Neural progenitor cell (in vitro differentiated cells): ENCODE results near the gene RCAN3. TPM values are rescaled to one million over a fixed set of nuclear protein-coding genes. Genes with fewer than 3 reads are reported as not detected.
"Not testable (repeated sequence)": the region's sequence is repeated elsewhere in the genome, so short reads cannot be mapped to it uniquely, and the experiment has no call there.

Experiments used
- DNase-seq: peaks from one replicate; pipeline ENCODE4 v3.0.0-alpha.2; 2016; ENCODE audit warnings: low spot score
- H2AFZ ChIP-seq: fragments of 200-600 bp; sonication (generic); replicated peaks from 2 replicates; pipeline ENCODE4 v1.6.1; 2016; ENCODE audit warnings: antibody characterized with exemption
- H3F3A ChIP-seq: fragments of 200-600 bp; sonication (generic); 2 replicates; pipeline ENCODE4 v1.6.1; 2016; ENCODE audit warnings: antibody characterized with exemption, low read depth
- H3K27ac ChIP-seq: fragments of 200-600 bp; sonication (generic); 2 replicates; pipeline ENCODE4 v1.5.1; 2016; ENCODE audit warnings: mild to moderate bottlenecking
- H3K27me3 ChIP-seq: fragments of 200-600 bp; sonication (generic); 2 replicates; pipeline ENCODE4 v1.6.1; 2016; ENCODE audit warnings: mild to moderate bottlenecking, moderate library complexity
- H3K36me3 ChIP-seq: fragments of 200-600 bp; sonication (generic); 2 replicates; pipeline ENCODE4 v1.5.1; 2016
- H3K4me1 ChIP-seq: fragments of 200-600 bp; sonication (generic); 2 replicates; pipeline ENCODE4 v1.6.1; 2016; ENCODE audit warnings: mixed run types
- H3K4me2 ChIP-seq: fragments of 200-600 bp; sonication (generic); 2 replicates; pipeline ENCODE4 v1.6.1; 2016
- H3K4me3 ChIP-seq: fragments of 200-600 bp; sonication (generic); 2 replicates; pipeline ENCODE4 v1.5.1; 2016
- H3K79me2 ChIP-seq: fragments of 200-600 bp; sonication (generic); 2 replicates; pipeline ENCODE4 v1.6.1; 2016; ENCODE audit warnings: low read depth
- H3K9ac ChIP-seq: fragments of 200-600 bp; sonication (generic); 2 replicates; pipeline ENCODE4 v1.6.1; 2016
- H3K9me3 ChIP-seq: fragments of 200-600 bp; sonication (generic); 2 replicates; pipeline ENCODE4 v1.5.1; 2016; ENCODE audit warnings: low read depth
- H4K20me1 ChIP-seq: fragments of 200-600 bp; sonication (generic); 2 replicates; pipeline ENCODE4 v1.6.1; 2016; ENCODE audit warnings: low read depth
- H3K27ac Mint-ChIP-seq: 3 replicates; pipeline ENCODE4 v1.8.0; 2021; ENCODE audit warnings: mixed read lengths
- H3K27me3 Mint-ChIP-seq: 2 replicates; pipeline ENCODE4 v1.8.0; 2022; ENCODE audit warnings: low read depth, mild to moderate bottlenecking, inconsistent platforms, moderate library complexity, mixed read lengths; ENCODE audit not compliant: insufficient read depth
- H3K36me3 Mint-ChIP-seq: 3 replicates; pipeline ENCODE4 v1.8.0; 2021; ENCODE audit warnings: mixed read lengths
- H3K4me1 Mint-ChIP-seq: 3 replicates; pipeline ENCODE4 v1.8.0; 2021; ENCODE audit warnings: mixed read lengths
- H3K4me3 Mint-ChIP-seq: 3 replicates; pipeline ENCODE4 v1.8.0; 2021; ENCODE audit warnings: mild to moderate bottlenecking, moderate library complexity, mixed read lengths
- H3K9me3 Mint-ChIP-seq: 3 replicates; pipeline ENCODE4 v1.8.0; 2020; ENCODE audit warnings: mixed read lengths
- EZH2 ChIP-seq: fragments of 200-600 bp; sonication (generic); IDR thresholded peaks from 2 replicates; pipeline ENCODE4 v1.6.1; 2017; ENCODE audit warnings: antibody characterized with exemption, mild to moderate bottlenecking, moderate library complexity
- EZH2phosphoT487 ChIP-seq: fragments of 200-600 bp; sonication (generic); IDR thresholded peaks from 2 replicates; pipeline ENCODE4 v1.6.1; 2017; ENCODE audit warnings: antibody characterized with exemption
- total RNA-seq: library from RNA; depleted of rRNA; stranded (reverse); fragments of >200 nt; gene quantifications from 2 replicates; pipeline ENCODE4 v1.2.3, GENCODE V29; 2015; ENCODE audit warnings: low replicate concordance
- TF ChIP-seq, protein P1 (sequence below): fragments of 200-600 bp; sonication (generic); IDR thresholded peaks from 2 replicates; pipeline ENCODE4 v1.5.1; 2017; ENCODE audit warnings: antibody characterized with exemption, mild to moderate bottlenecking

RCAN3 gene
- total RNA-seq, 1 donor from 2014 or later = 9.3 TPM

DNA sequence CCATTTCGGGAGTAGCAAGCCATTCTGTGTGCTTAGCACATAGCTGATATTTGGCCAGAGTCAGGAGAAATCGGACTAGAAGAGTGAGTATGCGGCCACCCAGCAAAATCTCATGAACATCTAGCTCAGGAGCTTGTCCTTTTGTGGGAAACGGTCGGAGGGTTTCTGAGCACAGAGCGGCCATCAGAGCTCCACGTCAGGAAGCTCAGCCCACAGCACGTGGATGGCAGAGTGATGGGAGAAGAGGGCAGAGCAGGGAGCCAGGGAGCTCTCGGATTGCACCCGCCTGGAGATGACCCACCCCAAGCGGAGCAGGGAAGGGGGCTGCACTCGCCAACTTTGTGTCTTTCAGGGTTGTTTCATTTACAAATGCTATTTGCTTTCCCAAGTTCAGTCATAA lies 13.9 kb downstream of the RCAN3 start:
- Histone ChIP-seq H3K27ac (no peak overlapping the region), H3K4me2 (no peak overlapping the region), H3K27me3 (no peaks in the 10 kb centered on the region), H3K9ac (no peak overlapping the region), H3K4me1 (no peaks in the 10 kb centered on the region), H2AFZ (no peak overlapping the region), H3K4me3 (no peak overlapping the region), H3F3A (no peaks in the 10 kb centered on the region), H4K20me1 (no peaks in the 10 kb centered on the region), H3K9me3 (no peaks in the 10 kb centered on the region), H3K79me2 (no peaks in the 10 kb centered on the region), H3K36me3 (no peaks in the 10 kb centered on the region)
- DNase-seq = no peak
- Mint-ChIP-seq H3K4me3 (no peak overlapping the region), H3K27ac (no peak overlapping the region), H3K27me3 (peaks cover 3% of the 10 kb centered on the region), H3K4me1 (peaks cover 3% of the 10 kb centered on the region), H3K9me3 (no peaks in the 10 kb centered on the region), H3K36me3 (no peaks in the 10 kb centered on the region)
- TF ChIP-seq, protein P1, sequence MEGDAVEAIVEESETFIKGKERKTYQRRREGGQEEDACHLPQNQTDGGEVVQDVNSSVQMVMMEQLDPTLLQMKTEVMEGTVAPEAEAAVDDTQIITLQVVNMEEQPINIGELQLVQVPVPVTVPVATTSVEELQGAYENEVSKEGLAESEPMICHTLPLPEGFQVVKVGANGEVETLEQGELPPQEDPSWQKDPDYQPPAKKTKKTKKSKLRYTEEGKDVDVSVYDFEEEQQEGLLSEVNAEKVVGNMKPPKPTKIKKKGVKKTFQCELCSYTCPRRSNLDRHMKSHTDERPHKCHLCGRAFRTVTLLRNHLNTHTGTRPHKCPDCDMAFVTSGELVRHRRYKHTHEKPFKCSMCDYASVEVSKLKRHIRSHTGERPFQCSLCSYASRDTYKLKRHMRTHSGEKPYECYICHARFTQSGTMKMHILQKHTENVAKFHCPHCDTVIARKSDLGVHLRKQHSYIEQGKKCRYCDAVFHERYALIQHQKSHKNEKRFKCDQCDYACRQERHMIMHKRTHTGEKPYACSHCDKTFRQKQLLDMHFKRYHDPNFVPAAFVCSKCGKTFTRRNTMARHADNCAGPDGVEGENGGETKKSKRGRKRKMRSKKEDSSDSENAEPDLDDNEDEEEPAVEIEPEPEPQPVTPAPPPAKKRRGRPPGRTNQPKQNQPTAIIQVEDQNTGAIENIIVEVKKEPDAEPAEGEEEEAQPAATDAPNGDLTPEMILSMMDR = no peak
- TF ChIP-seq EZH2phosphoT487 (no peak), EZH2 (no peak)

DNA sequence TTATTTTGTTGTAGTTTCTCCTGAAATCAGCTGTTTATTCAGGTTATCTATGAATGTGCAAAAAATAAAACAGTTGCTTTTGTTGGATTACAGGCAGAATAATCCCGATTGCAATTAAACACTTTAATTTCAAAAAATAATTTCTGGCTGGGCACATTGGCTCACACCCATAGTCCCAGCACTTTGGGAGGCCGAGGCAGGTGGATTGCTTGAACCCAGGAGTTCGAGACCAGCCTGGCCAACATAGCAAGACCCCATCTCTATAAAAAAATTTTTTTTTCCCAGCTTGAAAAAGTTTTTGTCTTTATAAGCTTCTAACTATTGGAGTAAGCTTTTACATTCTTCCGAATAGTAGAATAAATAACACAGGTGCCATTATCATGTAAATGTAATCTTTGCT lies 15.3 kb downstream of the RCAN3 start:
- no peaks in the 10 kb centered on the region for H3K9me3 Mint-ChIP-seq
- Histone ChIP-seq H4K20me1 (no peaks in the 10 kb centered on the region), H3K4me1 (no peaks in the 10 kb centered on the region), H3F3A (no peaks in the 10 kb centered on the region), H3K79me2 (no peaks in the 10 kb centered on the region), H3K27me3 (no peaks in the 10 kb centered on the region), H3K27ac (no peak overlapping the region), H3K9ac (no peak overlapping the region), H2AFZ (no peak overlapping the region), H3K9me3 (no peaks in the 10 kb centered on the region), H3K4me3 (no peak overlapping the region), H3K36me3 (no peaks in the 10 kb centered on the region), H3K4me2 (no peak overlapping the region)
- no peak for DNase-seq
- H3K36me3 Mint-ChIP-seq = no peaks in the 10 kb centered on the region
- H3K27me3 Mint-ChIP-seq = peaks cover 3% of the 10 kb centered on the region
- H3K4me1 Mint-ChIP-seq = peaks cover 3% of the 10 kb centered on the region
- H3K27ac Mint-ChIP-seq = no peak overlapping the region
- TF ChIP-seq EZH2 (no peak), EZH2phosphoT487 (no peak)
- TF ChIP-seq, protein P1 = no peak
- H3K4me3 Mint-ChIP-seq = no peak overlapping the region

DNA sequence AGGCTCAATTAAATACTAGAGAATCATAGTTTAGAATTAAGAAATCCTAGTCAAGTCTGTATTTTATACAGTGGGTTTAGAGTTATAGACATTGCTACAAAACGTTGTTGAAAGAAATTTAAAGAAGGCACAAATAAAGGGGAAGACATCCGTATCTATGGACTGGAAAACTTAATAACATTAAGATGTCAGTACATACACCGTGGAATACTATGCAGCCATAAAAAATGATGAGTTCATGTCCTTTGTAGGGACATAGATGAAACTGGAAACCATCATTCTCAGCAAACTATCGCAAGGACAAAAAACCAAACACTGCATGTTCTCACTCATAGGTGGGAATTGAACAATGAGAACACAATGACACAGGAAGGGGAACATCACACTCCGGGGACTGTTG lies 17.6 kb downstream of the RCAN3 start:
- not testable (repeated sequence) for H3K27me3 Mint-ChIP-seq, H3K4me2 ChIP-seq, H3K4me3 ChIP-seq, H3K4me1 Mint-ChIP-seq, H3K4me3 Mint-ChIP-seq, H3K27ac ChIP-seq, H3K79me2 ChIP-seq, H3F3A ChIP-seq, H4K20me1 ChIP-seq, H3K9ac ChIP-seq, H2AFZ ChIP-seq, H3K27ac Mint-ChIP-seq, H3K9me3 Mint-ChIP-seq, H3K4me1 ChIP-seq, H3K27me3 ChIP-seq, H3K36me3 Mint-ChIP-seq, H3K36me3 ChIP-seq, DNase-seq, H3K9me3 ChIP-seq

DNA sequence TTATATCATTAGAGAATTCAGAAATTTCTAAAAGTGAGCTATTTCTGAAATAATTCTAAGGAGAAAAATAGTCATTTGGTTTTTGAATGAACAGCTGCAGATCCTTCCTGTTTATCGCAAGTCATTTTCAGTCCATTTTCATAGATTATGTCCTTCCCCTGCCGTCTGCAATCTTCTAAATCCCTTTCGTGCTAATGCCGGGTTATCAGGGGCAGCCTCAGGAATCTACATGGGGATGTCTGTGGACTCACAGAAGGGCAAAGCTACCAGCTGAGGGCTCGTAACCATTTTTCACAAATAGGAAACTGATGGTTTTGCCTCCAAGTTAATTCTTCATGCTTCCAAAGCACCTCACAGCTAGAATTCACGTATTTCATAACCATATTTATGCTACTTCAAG lies 23.0 kb downstream of the RCAN3 start:
- H3K27me3 Mint-ChIP-seq = no peaks in the 10 kb centered on the region
- Histone ChIP-seq H3F3A (no peaks in the 10 kb centered on the region), H4K20me1 (no peaks in the 10 kb centered on the region), H3K9me3 (no peaks in the 10 kb centered on the region), H3K79me2 (no peaks in the 10 kb centered on the region), H3K9ac (no peak overlapping the region), H3K36me3 (no peaks in the 10 kb centered on the region), H3K4me2 (no peak overlapping the region), H3K4me3 (no peak overlapping the region), H3K27me3 (no peaks in the 10 kb centered on the region), H2AFZ (no peak overlapping the region), H3K27ac (no peak overlapping the region), H3K4me1 (no peaks in the 10 kb centered on the region)
- no peak for DNase-seq
- no peaks in the 10 kb centered on the region for H3K4me1 Mint-ChIP-seq
- no peak overlapping the region for H3K27ac Mint-ChIP-seq
- TF ChIP-seq EZH2phosphoT487 = no peak
- TF ChIP-seq, protein P1 = no peak
- no peak for TF ChIP-seq EZH2
- H3K9me3 Mint-ChIP-seq = no peaks in the 10 kb centered on the region
- H3K4me3 Mint-ChIP-seq = no peak overlapping the region
- H3K36me3 Mint-ChIP-seq = no peaks in the 10 kb centered on the region
